Stimulated activated CD4-positive, alpha-beta T cell treated with anti-CD3 and anti-CD28 coated beads, Interleukin-12 subunit alpha, Interleukin-12 subunit beta, amount 100 ng/mL, for 48 hours (primary cell): ENCODE measurements around the gene TF.
"Not testable (repeated sequence)": the region's sequence is repeated elsewhere in the genome, so short reads cannot be mapped to it uniquely, and the experiment has no call there.

Experiments used
- DNase-seq, 3 donors: peaks; one replicate each; pipeline ENCODE4 v3.0.0-alpha.2; 2020; ENCODE audit warnings: low read depth in 2 of 3, low spot score in 1 of 3

TF gene

GRCh38 chr3:133763797-133764683, 17.8 kb downstream of the TF start:
- DNase-seq = no peak

DNA sequence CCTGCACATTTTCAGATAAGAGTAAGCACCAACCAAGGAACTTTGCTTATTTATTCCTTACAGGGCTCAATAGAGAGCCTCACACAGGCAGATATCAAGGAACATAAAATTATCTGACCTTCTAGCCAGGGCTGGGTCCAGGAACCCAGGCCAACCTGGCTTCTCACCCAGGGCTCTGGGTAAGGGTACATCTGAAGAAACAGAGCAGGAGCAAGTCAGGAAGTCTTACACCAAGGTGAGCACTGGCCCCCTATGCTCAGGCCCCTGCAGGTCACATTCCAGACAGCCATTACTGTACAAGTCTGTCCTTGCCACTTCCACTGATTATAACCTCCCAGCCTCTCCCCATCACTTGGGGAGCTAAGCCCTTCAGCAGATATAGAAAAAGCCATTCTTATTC, 19.1 kb downstream of the TF start:
- no peak for DNase-seq

DNA sequence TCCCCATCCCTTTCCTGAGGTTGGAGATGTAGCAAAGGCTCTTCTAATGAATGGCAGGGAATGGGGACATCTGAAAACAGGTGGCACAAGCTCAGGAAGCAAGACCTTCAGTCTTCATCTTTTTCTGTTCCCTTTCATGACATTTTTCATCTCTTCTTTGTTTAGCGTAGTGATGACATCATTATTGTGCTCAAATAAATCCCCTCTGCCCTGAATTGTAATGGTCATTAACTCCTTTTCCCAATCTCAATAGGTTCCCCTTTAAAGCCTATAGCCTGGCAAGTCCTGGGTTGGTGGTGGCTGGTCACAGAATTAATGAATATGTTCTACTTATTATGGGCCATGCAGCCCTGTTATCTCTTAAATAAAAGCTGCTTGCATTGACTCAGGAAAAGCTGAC, 21.4 kb downstream of the TF start:
- no peak for DNase-seq

GRCh38 chr3:133769536-133769935, 23.3 kb downstream of the TF start:
- DNase-seq = no peak

GRCh38 chr3:133773732-133774131, 27.5 kb downstream of the TF start:
- DNase-seq = no peak

DNA sequence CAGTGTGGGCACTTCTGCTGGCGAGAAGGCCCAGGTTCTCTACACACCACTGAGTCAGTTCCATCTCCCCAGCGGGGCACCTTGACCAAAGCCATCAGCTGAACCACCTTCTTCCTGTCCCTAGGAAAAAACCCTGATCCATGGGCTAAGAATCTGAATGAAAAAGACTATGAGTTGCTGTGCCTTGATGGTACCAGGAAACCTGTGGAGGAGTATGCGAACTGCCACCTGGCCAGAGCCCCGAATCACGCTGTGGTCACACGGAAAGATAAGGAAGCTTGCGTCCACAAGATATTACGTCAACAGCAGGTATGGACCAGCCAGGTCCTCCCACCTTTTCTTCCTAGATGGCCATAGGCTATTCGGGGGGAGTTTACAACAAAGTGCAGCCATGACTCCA, 29.1 kb downstream of the TF start:
- DNase-seq = no peak

DNA sequence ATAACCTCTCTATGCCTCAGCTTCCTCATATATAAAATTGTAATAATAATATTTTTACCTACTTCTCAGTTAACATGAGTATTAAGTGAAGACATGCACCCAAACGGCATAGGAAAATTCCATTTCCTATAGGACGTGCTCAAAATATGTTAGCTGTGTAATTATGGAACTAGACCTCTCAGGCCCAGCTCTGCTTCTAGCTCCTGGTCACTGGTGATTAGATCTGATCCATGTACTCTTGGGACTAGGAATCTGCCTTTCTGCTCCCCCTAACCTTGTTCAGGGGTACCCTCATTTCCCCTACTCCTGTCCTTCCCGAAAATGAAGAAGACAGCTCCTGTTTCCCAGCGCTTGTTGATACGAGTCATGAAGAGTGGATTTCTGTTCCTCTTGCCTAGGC, 29.6 kb downstream of the TF start:
- no peak for DNase-seq

GRCh38 chr3:133776794-133777438, 30.7 kb downstream of the TF start:
- DNase-seq = no peak

- DNase-seq = no peak
Measured at GRCh38 chr3:133777807-133778568, 31.8 kb downstream of the TF start.

DNA sequence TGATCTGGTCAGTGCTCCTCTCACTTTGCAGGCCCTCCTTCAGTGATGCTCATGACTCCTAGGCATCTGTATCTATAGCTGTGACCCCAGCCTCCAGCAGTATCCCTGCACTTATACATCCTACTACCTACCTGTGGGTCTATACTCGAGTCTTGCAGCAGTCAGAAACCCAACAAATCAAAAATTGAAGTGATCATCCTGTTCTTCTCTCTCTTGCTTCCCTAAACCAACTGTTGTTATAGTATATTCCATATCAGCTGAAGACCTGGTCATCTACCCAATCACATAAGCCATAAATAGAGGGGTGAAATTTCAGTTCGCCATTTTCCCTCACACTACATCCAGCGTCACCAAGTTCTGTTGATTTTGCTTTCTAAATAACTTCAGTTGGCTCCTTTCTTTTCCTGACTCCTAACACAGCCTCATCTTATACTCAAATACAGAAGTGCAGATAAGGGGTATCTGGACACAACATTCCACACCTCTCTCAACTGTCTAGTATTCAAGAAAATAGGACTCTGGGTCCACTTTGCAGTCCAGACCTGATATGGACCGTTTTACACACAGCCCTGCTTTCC, 33.5 kb downstream of the TF start:
- no peak for DNase-seq

DNA sequence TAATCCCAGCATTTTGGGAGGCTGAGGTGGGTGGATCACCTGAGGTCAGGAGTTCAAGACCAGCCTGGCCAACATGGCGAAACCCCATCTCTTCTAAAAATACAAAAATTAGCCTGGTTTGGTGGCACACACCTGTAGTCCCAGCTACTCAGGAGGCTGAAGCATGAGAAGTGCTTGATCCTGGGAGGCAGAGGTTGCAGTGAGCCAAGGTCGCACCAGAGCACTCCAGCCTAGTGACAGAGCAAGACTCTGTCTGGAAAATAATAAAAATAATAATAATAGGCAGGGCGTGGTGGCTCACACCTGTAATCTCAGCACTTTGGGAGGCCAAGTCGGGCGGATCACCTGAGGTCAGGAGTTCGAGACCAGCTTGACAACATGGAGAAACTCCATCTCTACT, 34.6 kb downstream of the TF start:
- not testable (repeated sequence) for DNase-seq

GRCh38 chr3:133781570-133781969, 35.4 kb downstream of the TF start:
- DNase-seq = no peak

- DNase-seq = no peak
Measured at GRCh38 chr3:133782454-133782853, 36.3 kb downstream of the TF start.

DNA sequence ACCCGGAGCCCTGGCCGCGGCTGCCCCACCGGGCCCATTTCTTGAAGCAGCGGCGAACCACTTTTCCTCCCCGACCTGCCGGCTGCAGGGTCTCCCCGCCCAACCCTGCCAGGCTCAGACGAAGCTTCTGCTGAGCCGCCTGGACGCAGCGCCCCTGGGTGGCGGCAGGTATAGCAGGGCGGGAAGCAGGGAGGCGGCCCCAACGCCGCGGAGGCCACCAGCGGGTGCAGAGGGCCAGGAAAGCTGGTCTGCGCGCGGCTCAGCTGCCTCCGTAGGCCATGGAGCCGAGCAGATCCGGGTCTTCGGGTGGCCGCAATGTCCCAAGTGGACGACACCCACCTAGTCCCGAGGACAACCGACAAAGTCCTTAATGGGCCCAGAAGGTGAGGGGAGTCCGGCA, 37.6 kb downstream of the TF start:
- no peak for DNase-seq

DNA sequence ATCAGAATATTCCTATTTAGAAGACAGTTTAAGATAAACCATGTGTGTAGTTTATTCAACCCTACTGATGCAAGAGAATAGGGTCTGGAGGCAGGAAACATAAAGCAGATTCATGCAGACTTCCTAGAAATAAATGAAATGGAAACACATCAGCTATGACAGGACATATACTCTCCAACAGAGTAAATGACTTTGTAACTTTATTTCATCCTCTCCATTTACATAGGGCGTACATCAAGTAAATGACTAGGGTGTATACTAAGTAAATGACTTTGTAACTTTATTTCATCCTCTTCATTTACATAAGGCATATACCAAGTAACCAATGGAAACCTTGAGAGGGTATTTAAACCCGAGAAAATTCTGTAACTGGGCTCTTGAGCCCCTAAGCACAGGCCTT, 41.8 kb downstream of the TF start:
- no peak for DNase-seq

GRCh38 chr3:133792171-133792763, 46.1 kb downstream of the TF start:
- no peak for DNase-seq

DNA sequence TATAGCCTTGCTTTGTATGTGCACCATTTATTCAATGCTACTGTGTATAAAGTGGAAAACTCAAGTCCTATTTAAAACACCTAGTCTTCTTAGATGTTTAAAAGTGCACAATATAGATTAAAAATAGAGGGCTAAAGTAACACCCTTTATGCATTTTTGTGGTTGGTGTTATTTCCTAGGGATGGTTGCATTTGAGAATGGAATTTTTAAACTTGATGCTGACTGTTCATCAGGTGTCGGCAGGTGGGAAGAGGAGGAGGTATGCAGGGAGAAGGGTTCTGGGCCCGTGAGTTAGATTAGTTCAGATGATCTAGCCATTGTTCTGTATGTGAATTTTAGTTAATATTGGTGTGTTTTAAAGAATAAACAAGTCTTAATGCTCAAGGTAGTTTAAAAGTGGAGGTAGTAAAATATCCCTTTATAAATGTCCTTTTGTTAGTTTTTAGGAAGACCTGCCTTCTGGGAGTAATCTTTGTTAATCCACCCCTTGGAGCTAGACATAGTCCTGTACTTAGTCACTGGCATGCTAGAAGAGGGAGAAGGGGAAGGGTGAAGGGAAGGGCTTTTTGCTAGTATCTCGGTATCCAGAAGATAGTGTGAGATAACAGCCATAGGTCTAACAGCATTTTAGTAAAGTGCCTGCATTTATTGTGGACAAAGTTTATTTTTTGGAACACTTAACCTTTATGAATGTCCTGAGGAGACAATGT, 51.4 kb downstream of the TF start:
- no peak for DNase-seq

DNA sequence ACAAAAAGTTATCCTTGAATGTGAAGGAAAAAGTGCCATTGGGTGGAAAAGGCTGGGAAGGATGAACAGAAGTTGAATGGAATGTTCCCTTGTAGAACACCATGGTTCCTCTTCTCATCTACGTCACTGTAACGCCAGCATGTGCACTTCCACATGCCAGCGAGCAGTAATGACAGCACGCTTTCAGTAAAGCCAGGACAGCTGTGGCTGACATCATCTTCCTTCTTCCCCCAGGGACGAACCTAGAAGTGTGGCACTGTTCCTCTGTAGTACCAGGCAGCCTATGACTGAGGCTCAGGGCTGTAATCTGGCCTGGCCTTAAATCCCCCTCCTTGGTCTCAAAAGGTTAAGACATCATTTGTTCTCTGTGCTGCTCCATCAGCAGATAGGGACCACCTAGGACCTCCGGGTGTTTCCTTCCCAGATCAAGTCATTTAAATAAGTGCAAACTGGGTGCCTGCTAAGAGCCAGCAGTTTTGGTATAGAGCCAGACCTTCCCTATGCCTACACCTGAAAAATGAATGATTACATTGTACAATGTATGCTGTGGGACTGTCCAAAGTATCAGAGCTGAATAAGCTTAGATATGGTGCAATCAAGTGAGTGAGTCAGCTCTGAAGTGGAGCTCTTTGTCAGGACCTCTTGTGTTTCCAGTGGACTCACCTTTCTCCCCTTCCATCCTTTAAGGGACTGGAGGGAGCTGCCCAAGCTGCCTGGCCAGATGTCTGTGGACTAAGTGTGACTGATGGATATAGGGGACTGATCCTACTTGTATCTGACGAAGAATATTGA, 53.8 kb downstream of the TF start:
- DNase-seq = no peak

GRCh38 chr3:133803469-133803868, 57.3 kb downstream of the TF start:
- no peak for DNase-seq

DNA sequence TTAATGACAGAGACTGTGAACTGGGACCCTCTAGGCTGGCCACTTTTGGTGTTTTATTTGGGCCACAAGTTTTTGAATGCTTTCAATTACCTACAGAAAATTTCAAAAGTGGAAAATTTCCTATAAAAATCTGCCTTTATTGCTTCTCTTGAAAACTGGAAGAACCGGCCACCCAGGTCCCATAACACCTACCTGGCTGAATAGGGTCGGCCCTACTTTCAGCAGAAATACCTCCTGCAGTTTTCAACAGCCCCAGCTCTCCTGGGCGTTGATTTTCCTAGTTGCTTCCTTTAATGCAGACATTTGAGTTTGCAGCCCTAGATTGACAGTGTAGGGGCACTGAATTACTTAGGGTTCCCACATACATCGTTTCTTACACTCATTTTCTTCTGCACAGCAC, 58.7 kb downstream of the TF start:
- DNase-seq = no peak
